GM12873 (cell line): ENCODE results near the gene MYOF.

Experiments used
- CTCF ChIP-seq: IDR thresholded peaks from 2 replicates; pipeline ENCODE4 v1.5.1; 2012; ENCODE audit warnings: low read depth, mild to moderate bottlenecking, moderate library complexity, low read length, control low read depth; ENCODE audit not compliant: insufficient read depth; ENCODE audit errors: missing control alignments

Gene MYOF

GRCh38 chr10:93482145-93482834, at the start of gene MYOF:
MYOF (minus strand) TSS chr10:93482334; CDS start chr10:93482194, 140 bp downstream.
- peak; percentile 61 for TF ChIP-seq CTCF

GRCh38 chr10:93518531-93518930, 36.4 kb upstream of the MYOF start:
- TF ChIP-seq CTCF, result no peak

GRCh38 chr10:93516006-93516380, 33.9 kb upstream of the MYOF start:
- no peak for TF ChIP-seq CTCF

- no peak for TF ChIP-seq CTCF
Measured at GRCh38 chr10:93515071-93516005, 33.2 kb upstream of the MYOF start.

GRCh38 chr10:93514521-93514920, 32.4 kb upstream of the MYOF start:
- no peak for TF ChIP-seq CTCF

- TF ChIP-seq CTCF, result no peak
Measured at GRCh38 chr10:93513091-93513490, 31.0 kb upstream of the MYOF start.

GRCh38 chr10:93512565-93512964, 30.4 kb upstream of the MYOF start:
- no peak for TF ChIP-seq CTCF
